ENCODE data around the gene SLC6A8.

Gene SLC6A8

GRCh38 chrX:153690466-153690865 is 2.7 kb downstream of the SLC6A8 start:
- no peak for TF ChIP-seq GATA3 (IDR thresholded peaks at IDR 0.05; ENCODE audit: low read depth, low read length)
- TF ChIP-seq GATA2 (IDR thresholded peaks at IDR 0.05; ENCODE audit: low read depth, low read length): no peak

- TF ChIP-seq GATA2 (IDR thresholded peaks at IDR 0.05; ENCODE audit: low read depth, low read length): no peak
- TF ChIP-seq GATA3 (IDR thresholded peaks at IDR 0.05; ENCODE audit: low read depth, low read length): no peak
These were observed 4.3 kb downstream of the SLC6A8 start for GRCh38 chrX:153692003-153692402.

- TF ChIP-seq GATA2 (IDR thresholded peaks at IDR 0.05; ENCODE audit: low read depth, low read length) (no peak), GATA3 (IDR thresholded peaks at IDR 0.05; ENCODE audit: low read depth, low read length) (no peak)
These were observed 5.0 kb downstream of the SLC6A8 start for GRCh38 chrX:153692611-153693156.

DNA sequence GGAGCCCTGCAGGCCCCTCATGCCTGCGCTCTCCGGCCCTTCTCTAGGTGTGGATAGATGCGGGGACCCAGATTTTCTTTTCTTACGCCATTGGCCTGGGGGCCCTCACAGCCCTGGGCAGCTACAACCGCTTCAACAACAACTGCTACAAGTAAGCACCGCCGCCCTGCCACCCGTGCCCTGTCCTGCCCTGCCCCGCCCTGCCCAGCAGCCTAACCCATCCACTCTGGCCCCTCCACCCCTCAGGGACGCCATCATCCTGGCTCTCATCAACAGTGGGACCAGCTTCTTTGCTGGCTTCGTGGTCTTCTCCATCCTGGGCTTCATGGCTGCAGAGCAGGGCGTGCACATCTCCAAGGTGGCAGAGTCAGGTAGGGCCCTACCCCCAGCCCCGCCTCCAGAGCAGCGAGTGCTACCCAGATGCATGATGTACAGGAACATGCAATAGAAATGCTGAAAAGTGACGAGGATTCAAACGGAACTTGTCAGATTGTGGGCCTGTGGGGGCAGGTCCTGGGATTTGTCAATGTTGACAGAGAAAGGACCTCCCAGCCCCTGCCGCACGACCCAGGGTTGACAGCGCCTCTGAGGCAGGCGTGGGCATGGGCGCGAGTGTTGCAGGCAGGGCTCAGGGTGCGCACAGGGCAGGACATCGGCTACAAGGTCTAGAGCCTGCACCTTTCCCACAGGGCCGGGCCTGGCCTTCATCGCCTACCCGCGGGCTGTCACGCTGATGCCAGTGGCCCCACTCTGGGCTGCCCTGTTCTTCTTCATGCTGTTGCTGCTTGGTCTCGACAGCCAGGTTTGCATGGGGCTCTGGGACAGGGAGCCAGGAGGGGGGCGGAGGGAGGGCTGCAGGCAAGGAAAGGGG is 5.7 kb downstream of the SLC6A8 start:
- TF ChIP-seq GATA2 (IDR thresholded peaks at IDR 0.05; ENCODE audit: low read depth, low read length) (no peak), GATA3 (IDR thresholded peaks at IDR 0.05; ENCODE audit: low read depth, low read length) (no peak)

- no peak for TF ChIP-seq GATA3 (IDR thresholded peaks at IDR 0.05; ENCODE audit: low read depth, low read length)
- TF ChIP-seq GATA2 (IDR thresholded peaks at IDR 0.05; ENCODE audit: low read depth, low read length): no peak
These were observed 7.1 kb downstream of the SLC6A8 start for GRCh38 chrX:153694687-153695270.

DNA sequence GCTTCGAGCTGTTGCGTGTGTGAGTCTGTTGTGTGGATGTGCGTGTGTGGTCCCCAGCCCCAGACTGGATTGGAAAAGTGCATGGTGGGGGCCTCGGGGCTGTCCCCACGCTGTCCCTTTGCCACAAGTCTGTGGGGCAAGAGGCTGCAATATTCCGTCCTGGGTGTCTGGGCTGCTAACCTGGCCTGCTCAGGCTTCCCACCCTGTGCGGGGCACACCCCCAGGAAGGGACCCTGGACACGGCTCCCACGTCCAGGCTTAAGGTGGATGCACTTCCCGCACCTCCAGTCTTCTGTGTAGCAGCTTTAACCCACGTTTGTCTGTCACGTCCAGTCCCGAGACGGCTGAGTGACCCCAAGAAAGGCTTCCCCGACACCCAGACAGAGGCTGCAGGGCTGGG is 8.4 kb downstream of the SLC6A8 start:
- TF ChIP-seq GATA2 (IDR thresholded peaks at IDR 0.05; ENCODE audit: low read depth, low read length) (no peak), GATA3 (IDR thresholded peaks at IDR 0.05; ENCODE audit: low read depth, low read length) (no peak)

DNA sequence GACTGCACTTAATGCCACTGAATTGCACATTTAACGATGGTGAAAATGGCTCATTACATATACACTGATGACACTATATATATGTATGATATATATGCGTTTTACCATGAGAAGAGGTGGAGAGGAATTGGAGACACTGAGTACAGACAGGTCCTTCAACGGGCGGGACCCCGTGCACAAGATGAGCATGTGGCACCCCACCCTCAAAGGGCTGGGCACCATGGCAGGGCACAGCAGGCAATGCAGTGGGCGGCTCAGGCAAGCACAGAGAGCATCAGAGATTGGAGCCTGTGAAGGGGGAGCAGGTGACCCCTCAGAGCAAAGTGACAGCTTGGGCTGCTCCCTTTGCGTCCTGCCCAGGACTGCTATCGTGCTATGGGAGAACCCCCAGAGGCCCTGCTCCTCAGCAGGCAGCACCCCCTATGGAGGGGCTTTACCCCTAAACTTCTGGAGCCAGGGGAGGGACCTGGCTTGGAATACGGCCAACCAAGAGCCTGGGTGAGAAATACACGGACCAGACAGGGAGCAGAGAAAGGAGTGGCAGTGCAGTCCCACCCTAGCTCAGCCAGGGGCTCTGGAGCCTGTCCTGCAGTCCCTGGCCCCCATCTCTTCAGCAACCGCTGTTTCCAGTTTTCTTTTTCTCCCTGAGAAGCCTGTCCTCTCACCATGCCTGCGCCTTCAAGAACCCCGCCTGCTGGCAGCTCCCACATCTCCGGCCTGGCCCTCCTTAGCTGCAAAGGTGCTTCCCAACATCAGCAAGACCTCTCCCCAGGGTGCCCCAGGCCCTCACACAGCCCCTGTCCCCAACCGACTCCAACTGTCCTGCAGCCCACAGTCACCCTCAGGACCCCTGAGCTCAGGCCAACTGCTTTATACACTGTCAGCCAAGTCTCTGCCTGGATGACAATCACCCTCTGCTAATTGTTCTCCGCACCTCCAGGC is 10.5 kb downstream of the SLC6A8 start:
- no peak for TF ChIP-seq GATA3 (IDR thresholded peaks at IDR 0.05; ENCODE audit: low read depth, low read length)
- no peak for TF ChIP-seq GATA2 (IDR thresholded peaks at IDR 0.05; ENCODE audit: low read depth, low read length)

DNA sequence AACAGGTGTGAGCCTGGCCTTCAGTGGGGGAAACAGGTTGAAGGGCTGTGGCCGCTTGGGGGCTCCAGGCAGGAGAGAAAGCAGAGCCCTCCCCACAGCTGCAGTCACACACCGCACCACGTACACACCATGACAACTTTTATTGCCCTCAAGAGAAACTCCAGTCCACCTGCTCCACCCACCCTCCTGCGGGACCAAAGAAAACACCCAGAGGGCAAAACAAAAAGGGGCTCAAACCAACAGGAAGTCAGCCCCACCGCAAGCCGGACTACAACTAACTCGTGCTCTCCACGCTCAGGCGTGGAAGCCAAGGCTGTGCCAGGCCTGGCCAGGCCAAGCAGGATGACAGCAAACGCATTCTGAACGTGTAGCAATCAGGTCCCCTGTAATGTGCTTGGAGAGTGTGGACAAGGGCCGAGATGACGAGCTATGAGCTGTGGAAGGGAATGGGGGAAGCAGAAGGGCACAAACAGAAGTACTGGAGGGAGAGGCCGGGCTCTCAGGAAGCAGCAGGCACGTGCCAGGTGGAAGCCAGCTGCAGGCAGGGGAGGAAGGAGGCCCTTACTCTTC is 12.7 kb downstream of the SLC6A8 start:
- no peak for TF ChIP-seq GATA3 (IDR thresholded peaks at IDR 0.05; ENCODE audit: low read depth, low read length)
- TF ChIP-seq GATA2 (IDR thresholded peaks at IDR 0.05; ENCODE audit: low read depth, low read length): no peak

DNA sequence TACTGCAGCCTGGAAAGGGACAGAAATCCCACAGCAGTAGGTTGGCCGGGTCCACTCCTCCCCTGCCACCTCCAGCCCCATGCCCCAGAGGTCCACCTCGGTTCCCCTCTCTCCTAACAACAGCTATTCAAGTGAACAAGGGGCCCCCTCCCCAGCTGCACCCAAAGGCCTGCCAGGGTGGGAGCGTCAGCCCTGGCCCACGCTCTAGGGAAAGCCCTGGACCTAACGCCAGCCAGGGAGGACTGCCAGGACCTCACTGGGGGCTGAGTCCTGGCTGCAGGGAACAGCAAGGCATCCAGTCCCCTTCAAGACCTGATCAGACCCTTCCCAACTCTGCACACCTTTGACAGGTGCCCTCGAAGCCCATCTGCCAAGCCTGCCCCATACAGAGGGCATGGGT is 13.2 kb downstream of the SLC6A8 start:
- TF ChIP-seq GATA2 (IDR thresholded peaks at IDR 0.05; ENCODE audit: low read depth, low read length) (no peak), GATA3 (IDR thresholded peaks at IDR 0.05; ENCODE audit: low read depth, low read length) (no peak)

GRCh38 chrX:153701706-153702105 is 14.0 kb downstream of the SLC6A8 start:
- TF ChIP-seq GATA2 (IDR thresholded peaks at IDR 0.05; ENCODE audit: low read depth, low read length): no peak
- TF ChIP-seq GATA3 (IDR thresholded peaks at IDR 0.05; ENCODE audit: low read depth, low read length): no peak

DNA sequence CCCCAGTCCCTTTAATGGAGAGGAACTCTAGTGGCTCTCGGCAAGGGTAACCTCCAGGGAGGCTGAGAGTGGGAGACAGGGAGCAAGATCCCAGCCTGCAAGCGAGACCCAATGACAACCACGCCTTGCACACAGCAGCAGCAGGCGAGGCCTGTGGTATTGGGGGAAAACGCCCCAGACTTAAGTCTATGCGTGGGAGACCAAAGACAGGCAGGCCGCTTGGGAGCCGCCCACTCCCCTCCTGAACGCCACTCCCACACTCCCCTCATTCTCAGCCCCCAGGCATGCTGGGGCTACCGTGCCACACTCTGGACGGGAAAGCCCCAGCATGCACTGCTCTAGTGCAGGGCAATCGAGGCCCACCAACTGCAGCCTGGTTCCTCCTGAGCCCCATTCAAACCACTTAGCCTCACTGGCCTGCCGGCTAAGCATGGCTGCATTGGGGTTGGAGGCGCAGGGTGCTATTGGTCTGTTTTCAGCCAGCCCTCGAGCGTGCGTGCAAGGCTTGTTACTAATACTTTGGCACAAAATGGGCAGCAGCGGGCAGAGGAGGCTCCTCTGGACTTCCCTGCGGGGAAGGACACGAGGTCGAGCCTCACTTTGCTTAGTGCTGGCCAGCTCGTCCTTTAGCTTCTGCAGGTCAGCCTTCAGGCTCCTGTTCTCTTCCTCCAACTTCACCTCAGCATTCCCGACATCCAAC is 14.8 kb downstream of the SLC6A8 start:
- TF ChIP-seq GATA3 (IDR thresholded peaks at IDR 0.05; ENCODE audit: low read depth, low read length) (no peak), GATA2 (IDR thresholded peaks at IDR 0.05; ENCODE audit: low read depth, low read length) (no peak)

DNA sequence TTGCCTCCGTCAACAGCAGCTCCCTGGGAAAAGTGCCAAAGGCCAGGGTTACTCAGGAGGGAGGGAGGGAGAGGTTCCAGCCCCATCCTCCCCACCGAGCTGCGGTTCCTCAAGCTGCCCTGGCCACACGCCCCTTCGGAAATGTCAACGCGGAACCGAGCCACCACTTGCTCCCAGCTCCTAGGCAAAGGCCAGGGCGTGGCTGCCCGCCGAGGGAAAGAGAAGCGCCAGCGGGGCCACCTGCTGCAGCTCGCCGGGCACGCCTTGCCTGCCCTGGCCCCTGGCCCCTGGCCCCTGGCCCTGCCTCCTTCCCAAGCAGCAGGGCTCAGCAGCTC is 15.3 kb downstream of the SLC6A8 start:
- TF ChIP-seq GATA2 (IDR thresholded peaks at IDR 0.05; ENCODE audit: low read depth, low read length) (no peak), GATA3 (IDR thresholded peaks at IDR 0.05; ENCODE audit: low read depth, low read length) (no peak)

DNA sequence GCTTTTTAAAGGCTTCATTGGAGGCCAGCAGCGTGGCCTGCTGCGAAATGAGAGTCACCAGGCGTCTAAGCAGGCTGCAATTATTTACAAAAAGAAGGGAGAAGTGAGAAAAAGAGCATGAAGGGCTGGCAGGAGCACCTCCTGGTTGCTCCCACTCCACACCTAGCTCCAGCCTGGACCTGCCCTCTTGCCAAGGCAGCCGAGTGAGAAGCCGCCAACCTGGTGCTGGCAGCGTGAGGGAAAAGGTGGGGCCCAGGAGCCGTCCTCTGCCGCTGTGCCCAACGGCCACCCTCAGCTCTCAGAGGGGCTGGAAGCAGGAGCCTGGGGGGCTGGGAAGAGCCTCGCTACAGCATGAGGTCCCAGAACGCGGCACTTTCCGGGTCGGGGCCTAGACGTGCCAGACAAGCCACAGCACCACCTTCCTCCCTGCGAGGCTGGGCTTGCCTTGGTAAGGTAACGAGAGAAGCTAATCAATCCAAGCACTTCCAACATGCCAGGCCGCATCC is 16.3 kb downstream of the SLC6A8 start:
- TF ChIP-seq GATA3 (IDR thresholded peaks at IDR 0.05; ENCODE audit: low read depth, low read length): no peak
- TF ChIP-seq GATA2 (IDR thresholded peaks at IDR 0.05; ENCODE audit: low read depth, low read length): no peak

Data from SH-SY5Y (cell line).